ENCODE data around the gene MAST1.
"Not testable (repeated sequence)": the region's sequence is repeated elsewhere in the genome, so short reads cannot be mapped to it uniquely, and the experiment has no call there.

Gene MAST1

GRCh38 chr19:12838182-12838885, at the start of gene MAST1:
TSS of gene MAST1 (plus strand) at chr19:12838515. CDS start at chr19:12838573, 58 bp downstream.
- DNase-seq (ENCODE audit: low read depth): no peak

DNA sequence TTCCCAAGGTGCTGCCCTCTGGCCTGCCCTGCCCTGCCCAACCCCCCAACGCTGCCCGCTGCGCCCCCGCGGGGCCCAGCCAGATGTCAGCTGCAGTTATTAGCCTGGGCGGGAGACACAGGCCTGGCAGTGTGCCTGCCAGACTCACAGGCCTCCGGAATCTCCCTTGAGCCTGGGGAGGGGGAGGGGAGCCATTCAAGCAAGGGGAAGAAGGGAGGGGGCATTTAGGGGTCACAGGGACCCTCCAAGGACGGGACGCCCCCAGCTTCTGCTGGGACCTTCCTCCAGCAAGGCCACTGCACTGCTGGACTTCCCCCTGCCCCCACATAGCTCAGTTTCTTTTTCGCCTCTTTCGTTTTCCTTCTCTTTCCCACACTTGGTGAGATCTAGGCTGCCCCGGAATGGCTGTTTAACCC, 49.6 kb upstream of the MAST1 start:
- DNase-seq (ENCODE audit: low read depth): peak; percentile 51

DNA sequence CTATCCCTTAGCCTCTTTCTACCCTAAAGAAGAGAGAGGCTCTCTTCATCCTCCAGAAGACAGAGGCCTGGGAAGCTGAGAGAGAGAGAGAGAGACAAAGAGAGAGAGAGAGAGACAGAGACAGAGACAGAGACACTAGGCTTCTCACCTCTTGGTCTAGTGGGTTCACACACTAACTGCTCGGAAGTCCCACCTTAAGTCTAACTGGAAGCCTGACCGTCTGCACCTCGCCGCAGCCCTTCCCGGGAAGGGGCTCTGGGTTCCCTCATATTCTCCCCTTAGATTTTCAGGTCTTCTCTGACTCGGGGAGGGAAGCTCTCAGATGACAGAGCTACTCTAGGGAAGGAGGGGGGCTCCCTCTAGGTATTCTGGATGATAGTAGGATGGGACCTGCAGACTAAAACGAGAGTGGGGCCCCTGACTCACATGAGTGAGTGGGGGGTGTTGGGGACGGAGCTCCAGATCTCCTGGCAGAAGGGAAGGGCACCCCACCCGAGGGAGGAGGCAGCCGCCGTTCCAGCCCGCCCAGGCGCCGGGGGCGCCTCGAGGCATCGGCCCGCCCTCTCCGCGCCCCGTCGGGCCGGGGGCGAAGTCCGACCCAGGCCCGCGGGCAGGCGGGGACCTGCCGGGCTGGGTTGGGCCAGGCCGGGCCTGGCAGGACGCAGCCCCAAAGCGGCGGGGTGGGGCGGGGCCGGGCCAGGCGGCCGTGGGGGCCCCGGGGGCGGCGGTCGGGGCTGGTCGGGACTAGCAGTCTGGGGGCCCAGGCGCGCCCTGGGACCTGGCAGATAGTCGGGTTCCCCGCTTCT, 49.0 kb upstream of the MAST1 start:
- DNase-seq (ENCODE audit: low read depth): no peak

- peak; percentile 86 for DNase-seq (ENCODE audit: low read depth)
These were observed 48.3 kb upstream of the MAST1 start for GRCh38 chr19:12789904-12790619.

GRCh38 chr19:12790628-12791344, 47.5 kb upstream of the MAST1 start:
- no peak for DNase-seq (ENCODE audit: low read depth)

DNA sequence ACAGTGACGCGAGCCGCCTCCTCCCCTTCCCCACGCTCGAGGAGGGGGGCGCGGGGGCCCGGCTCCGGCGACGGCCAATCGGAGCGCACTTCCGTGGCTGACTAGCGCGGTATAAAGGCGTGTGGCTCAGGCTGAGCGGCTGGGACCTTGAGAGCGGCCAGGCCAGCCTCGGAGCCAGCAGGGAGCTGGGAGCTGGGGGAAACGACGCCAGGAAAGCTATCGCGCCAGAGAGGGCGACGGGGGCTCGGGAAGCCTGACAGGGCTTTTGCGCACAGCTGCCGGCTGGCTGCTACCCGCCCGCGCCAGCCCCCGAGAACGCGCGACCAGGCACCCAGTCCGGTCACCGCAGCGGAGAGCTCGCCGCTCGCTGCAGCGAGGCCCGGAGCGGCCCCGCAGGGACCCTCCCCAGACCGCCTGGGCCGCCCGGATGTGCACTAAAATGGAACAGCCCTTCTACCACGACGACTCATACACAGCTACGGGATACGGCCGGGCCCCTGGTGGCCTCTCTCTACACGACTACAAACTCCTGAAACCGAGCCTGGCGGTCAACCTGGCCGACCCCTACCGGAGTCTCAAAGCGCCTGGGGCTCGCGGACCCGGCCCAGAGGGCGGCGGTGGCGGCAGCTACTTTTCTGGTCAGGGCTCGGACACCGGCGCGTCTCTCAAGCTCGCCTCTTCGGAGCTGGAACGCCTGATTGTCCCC, 46.8 kb upstream of the MAST1 start, which contains the start of gene JUNB:
TSS of gene JUNB (plus strand) at position 142 of the 706 bp plus-strand sequence. CDS start at position 428, 286 bp downstream.
- DNase-seq (ENCODE audit: low read depth): peak; percentile 96

DNA sequence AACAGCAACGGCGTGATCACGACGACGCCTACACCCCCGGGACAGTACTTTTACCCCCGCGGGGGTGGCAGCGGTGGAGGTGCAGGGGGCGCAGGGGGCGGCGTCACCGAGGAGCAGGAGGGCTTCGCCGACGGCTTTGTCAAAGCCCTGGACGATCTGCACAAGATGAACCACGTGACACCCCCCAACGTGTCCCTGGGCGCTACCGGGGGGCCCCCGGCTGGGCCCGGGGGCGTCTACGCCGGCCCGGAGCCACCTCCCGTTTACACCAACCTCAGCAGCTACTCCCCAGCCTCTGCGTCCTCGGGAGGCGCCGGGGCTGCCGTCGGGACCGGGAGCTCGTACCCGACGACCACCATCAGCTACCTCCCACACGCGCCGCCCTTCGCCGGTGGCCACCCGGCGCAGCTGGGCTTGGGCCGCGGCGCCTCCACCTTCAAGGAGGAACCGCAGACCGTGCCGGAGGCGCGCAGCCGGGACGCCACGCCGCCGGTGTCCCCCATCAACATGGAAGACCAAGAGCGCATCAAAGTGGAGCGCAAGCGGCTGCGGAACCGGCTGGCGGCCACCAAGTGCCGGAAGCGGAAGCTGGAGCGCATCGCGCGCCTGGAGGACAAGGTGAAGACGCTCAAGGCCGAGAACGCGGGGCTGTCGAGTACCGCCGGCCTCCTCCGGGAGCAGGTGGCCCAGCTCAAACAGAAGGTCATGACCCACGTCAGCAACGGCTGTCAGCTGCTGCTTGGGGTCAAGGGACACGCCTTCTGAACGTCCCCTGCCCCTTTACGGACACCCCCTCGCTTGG, 46.1 kb upstream of the MAST1 start:
- peak; percentile 67 for DNase-seq (ENCODE audit: low read depth)

- no peak for DNase-seq (ENCODE audit: low read depth)
These were observed 45.4 kb upstream of the MAST1 start for GRCh38 chr19:12792853-12793289.

DNA sequence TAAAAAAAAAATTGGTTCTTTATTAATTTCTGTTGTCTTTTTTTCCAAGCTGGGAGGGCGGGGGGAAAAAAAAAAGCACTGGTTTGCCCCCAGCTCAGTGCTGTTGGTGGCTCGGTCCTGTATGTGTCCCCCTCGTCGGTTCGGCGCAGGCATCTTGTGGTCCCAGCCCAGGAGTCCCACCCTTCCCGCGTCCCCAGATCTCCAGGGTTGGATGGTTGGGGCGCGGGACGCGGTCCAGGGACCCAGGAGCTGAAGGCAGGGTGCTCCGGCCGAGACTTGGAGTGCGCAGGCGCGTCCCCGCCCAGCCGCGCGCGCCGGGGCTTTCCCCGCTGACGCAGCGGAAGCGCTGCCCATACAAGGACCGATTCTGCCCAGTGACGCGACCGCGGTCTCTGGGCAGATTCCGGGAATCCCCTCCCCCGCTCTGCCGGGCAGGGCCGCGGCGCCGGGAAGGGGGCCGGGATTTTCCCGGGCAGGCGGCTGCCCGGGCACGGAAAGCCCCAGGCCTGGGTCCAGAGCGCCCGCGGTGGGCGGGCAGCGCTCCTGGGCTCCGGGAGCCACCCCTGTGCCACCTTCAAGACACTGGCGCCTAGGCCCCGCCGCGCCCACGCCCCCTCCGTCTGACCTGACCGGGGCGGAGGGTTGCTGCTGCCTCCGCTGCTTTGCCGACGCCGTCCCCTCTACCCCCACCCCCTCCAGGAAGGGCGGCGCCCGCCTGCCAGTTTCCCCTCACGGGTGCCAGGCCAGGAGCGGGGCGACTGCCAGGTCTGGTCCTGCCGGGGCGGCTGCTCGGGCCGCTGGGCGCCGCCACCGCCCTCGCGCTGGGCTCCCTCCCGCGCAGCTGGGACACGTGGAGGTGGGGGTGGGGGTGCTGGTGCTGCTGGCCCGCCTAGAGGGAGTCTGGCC, 44.8 kb upstream of the MAST1 start:
- DNase-seq (ENCODE audit: low read depth): peak; percentile 91

- DNase-seq (ENCODE audit: low read depth): no peak
These were observed 43.9 kb upstream of the MAST1 start for GRCh38 chr19:12794196-12794941.

DNA sequence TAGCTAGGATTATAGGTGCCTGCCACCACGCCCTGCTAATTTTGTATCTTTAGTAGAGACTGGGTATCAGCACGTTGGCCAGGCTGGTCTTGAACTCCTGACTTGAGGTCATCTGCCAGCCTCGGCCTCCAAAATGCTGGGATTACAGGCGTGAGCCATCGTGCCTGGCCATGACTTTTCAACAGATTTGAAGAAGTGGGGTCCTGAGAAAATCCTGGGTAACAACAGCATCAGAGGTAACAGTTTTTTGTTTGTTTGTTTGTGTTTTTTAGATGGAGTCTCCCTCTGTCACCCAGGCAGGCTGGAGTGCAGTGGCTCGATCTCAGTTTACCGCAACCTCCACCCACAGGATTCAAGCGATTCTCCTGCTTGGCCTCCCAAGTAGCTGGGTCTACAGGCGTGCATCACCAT, 43.3 kb upstream of the MAST1 start:
- no peak for DNase-seq (ENCODE audit: low read depth)

- peak; percentile 59 for DNase-seq (ENCODE audit: low read depth)
These were observed 41.9 kb upstream of the MAST1 start for GRCh38 chr19:12796146-12797071.

DNA sequence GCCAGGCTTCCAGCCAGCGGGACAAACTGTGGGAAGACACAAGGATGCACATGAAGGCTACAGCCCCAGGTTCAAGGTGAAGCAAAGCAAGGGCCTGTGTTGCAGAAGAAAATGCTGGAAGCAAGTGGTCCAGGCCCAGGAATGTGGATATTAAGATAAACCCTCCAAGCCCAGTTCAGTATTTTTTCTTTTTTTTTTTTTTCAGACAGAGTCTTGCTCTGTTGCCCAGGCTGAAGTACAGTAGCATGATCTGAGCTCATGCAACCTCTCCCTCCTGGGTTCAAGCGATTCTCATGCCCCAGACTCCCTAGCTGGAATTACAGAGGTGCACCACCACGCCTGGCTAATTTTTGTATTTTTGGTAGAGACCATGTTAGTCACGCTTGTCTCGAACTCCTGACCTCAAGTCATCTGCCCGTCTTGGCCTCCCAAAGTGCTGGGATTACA, 41.2 kb upstream of the MAST1 start:
- DNase-seq (ENCODE audit: low read depth): no peak

- not testable (repeated sequence) for DNase-seq (ENCODE audit: low read depth)
These were observed 40.7 kb upstream of the MAST1 start for GRCh38 chr19:12797607-12798006.

DNA sequence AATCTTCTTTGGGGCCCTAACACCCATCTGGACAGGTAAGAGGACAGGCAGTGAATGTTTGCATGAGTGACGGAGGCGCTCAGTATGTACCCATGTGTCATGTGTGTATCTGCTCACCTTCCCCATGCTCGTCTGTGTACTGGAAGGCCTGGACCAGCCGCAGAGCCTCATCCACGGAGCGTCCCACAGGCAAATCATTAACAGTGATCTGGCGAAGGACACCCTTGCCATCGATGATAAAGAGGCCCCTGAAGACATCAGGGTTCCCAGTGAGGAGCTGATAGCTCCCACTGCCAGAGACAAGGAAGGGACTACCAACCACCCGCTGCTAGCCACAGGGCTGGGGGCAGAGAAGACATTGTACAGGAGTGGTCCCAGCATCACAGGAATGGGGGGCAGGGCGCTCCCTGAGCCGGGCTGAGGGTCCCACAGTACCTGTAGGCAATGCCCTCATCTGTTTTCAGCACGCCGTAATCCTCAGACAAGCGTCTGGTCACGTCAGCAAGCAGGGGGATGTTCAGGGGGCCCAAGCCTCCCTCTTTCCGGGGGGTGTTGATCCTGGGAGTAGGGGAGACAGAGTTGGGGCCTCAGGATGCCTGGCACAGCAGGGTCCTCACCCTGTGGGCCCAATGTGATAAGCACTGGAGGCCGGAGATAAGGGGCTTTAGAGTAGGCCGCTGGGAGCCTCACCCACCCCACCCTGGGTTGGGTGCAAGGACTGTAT, 38.4 kb upstream of the MAST1 start:
- DNase-seq (ENCODE audit: low read depth): no peak

DNA sequence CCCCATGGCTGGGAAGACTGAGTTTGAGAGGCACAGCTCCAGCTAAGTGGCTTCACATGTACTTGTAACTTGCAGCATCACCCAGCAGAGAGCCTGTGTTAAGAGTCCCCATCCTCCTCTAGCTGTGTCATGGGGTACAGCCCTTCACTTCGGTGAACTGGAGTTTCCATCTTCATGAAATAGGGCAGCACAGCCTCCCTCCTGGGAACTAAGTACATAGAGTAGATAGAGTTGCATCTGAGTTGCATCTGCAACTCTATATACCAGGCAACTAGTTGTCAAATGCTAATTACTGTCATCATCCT, 37.9 kb upstream of the MAST1 start:
- DNase-seq (ENCODE audit: low read depth): no peak

DNA sequence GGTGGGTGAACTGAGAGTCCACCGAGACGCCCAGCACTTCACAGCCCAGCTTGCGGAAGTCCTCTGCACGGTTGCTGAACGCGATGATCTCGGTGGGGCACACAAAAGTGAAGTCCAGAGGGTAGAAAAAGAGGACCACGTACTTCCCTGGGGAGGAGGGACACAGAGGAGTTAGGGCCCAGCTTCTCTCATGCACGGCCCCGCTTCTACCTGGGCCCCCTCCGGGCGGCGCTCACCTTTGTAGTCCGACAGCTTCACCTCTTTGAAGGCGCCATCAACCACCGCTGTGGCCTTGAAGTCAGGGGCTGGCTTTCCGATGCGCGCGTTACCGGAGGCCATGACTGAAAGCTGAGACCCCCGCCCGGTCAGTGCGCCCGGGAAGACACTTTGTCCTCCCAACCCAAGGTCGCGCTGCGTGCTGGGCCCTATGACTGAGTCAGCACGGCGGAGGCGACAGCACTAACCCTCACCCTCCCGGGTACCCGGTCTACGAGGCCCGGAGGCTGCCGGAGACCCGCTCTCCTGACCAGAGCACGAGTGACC, 37.3 kb upstream of the MAST1 start:
- no peak for DNase-seq (ENCODE audit: low read depth)

Data from activated T-helper 9 cell treated with anti-CD3 and anti-CD28 coated beads, Interleukin-2, amount 50 U/mL, for 16 hours (primary cell).